ENCODE measurements around the gene TNFRSF9. TPM values are rescaled to one million over a fixed set of nuclear protein-coding genes. Genes with fewer than 3 reads are reported as not detected.

TNFRSF9 gene
- polyA plus RNA-seq, 1 of the 3 experiments (the other 2 are of a cell fraction), result 2.9 TPM

- Histone ChIP-seq H3K9me3 (no peaks in the 10 kb centered on the region), H3F3A (replicated peaks; ENCODE audit: insufficient read depth) (peaks cover 10% of the 10 kb centered on the region), H3K27ac (ENCODE audit: low read depth in 2 of 2, low read length in 1 of 2) (no peak overlapping the region), H3K4me3 (ENCODE audit: low read depth in 2 of 2, low read length in 1 of 2) (no peak overlapping the region), H3K4me2 (no peak overlapping the region), H3K4me1 (ENCODE audit: control insufficient read depth in 1 of 2, insufficient read depth in 2 of 2, low read depth in 1 of 2, low read length in 1 of 2) (peaks cover 0 to 7% of the 10 kb centered on the region in 2 experiments; a peak in 1 of 4 replicates), H3K36me3 (replicated peaks in 1 of 2; ENCODE audit: control insufficient read depth in 1 of 2, insufficient read depth in 2 of 2, low read length in 1 of 2) (no peaks in the 10 kb centered on the region), H2AFZ (ENCODE audit: low read depth) (no peak overlapping the region), H4K20me1 (ENCODE audit: insufficient read depth) (no peaks in the 10 kb centered on the region), H3K9ac (no peak overlapping the region), H3K79me2 (ENCODE audit: insufficient read depth) (no peaks in the 10 kb centered on the region), H3K9me2 (no peaks in the 10 kb centered on the region), H3K27me3 (ENCODE audit: insufficient read depth) (no peaks in the 10 kb centered on the region)
- no peak for TF ChIP-seq CTCF (IDR thresholded peaks at IDR 0.05)
- TF ChIP-seq PBX3 (IDR thresholded peaks at IDR 0.05), result no peak
- TF ChIP-seq RFX5 (IDR thresholded peaks at IDR 0.05; ENCODE audit: low read length), result no peak
- TF ChIP-seq RXRA (IDR thresholded peaks at IDR 0.05; ENCODE audit: borderline replicate concordance, low read depth), result no peak
- no peak for TF ChIP-seq RAD21 (IDR thresholded peaks at IDR 0.05; ENCODE audit: low read length)
- no peak for TF ChIP-seq MXI1 (IDR thresholded peaks at IDR 0.05; ENCODE audit: low read depth, low read length)
- TF ChIP-seq EZH2phosphoT487 (IDR thresholded peaks at IDR 0.05; ENCODE audit: borderline replicate concordance, low read depth), result no peak
- TF ChIP-seq ELF1 (IDR thresholded peaks at IDR 0.05), result no peak
- WGBS (ENCODE audit: low lambda C conversion rate), result 93% methylated on average over 2 of the region's 2 CpGs
- DNase-seq, result no peak
- CTCF ChIA-PET, result interaction anchor here (0.6 kb wide), 1 partner anchor 275 kb away, joined by 3 read pairs; no protein-coding TSS in a partner anchor
- POLR2A ChIA-PET, result no interaction called here
Observed at GRCh38 chr1:7890853-7891252, 49.8 kb downstream of the TNFRSF9 start.

GRCh38 chr1:7888248-7889081 is 52.2 kb downstream of the TNFRSF9 start:
- H3K27me3 ChIP-seq (ENCODE audit: insufficient read depth), result no peaks in the 10 kb centered on the region
- H3K4me2 ChIP-seq, result no peak overlapping the region
- H3F3A ChIP-seq (replicated peaks; ENCODE audit: insufficient read depth), result peaks cover 5% of the 10 kb centered on the region
- no peaks in the 10 kb centered on the region for H3K9me3 ChIP-seq
- peaks cover 0 to 7% of the 10 kb centered on the region in 2 experiments; a peak in 1 of 4 replicates for H3K4me1 ChIP-seq (ENCODE audit: control insufficient read depth in 1 of 2, insufficient read depth in 2 of 2, low read depth in 1 of 2, low read length in 1 of 2)
- CTCF ChIA-PET, result no interaction called here
- H3K9ac ChIP-seq, result no peak overlapping the region
- no peak overlapping the region for H3K4me3 ChIP-seq (ENCODE audit: low read depth in 2 of 2, low read length in 1 of 2)
- no peak overlapping the region for H3K27ac ChIP-seq (ENCODE audit: low read depth in 2 of 2, low read length in 1 of 2)
- WGBS (ENCODE audit: low lambda C conversion rate), result 65% methylated on average over 9 of the region's 9 CpGs
- H3K9me2 ChIP-seq, result no peaks in the 10 kb centered on the region
- no peaks in the 10 kb centered on the region for H4K20me1 ChIP-seq (ENCODE audit: insufficient read depth)
- POLR2A ChIA-PET, result no interaction called here
- H2AFZ ChIP-seq (ENCODE audit: low read depth), result no peak overlapping the region
- no peak for TF ChIP-seq EP300 (IDR thresholded peaks at IDR 0.05; ENCODE audit: borderline replicate concordance in 1 of 2, low read depth in 1 of 2, low read length in 1 of 2)
- no peak for TF ChIP-seq YY1 (IDR thresholded peaks at IDR 0.05; ENCODE audit: low read depth)
- peak; percentile 39; the same call in 1 of the 2 replicates for TF ChIP-seq FOSL2 (IDR thresholded peaks at IDR 0.05; ENCODE audit: borderline replicate concordance, low read depth)
- no peak for TF ChIP-seq RXRA (IDR thresholded peaks at IDR 0.05; ENCODE audit: borderline replicate concordance, low read depth)
- TF ChIP-seq NFIC (IDR thresholded peaks at IDR 0.05; ENCODE audit: borderline replicate concordance), result peak; percentile 33; the same call in 1 of the 2 replicates
- no peaks in the 10 kb centered on the region for H3K36me3 ChIP-seq (replicated peaks in 1 of 2; ENCODE audit: control insufficient read depth in 1 of 2, insufficient read depth in 2 of 2, low read length in 1 of 2)
- H3K79me2 ChIP-seq (ENCODE audit: insufficient read depth), result no peaks in the 10 kb centered on the region
- no peak for DNase-seq
